SK-N-MC (cell line): ENCODE data around the gene COQ5.
A peak's percentile ranks its signal among the peaks of the same experiment; 100 is the strongest.

Experiments
- DNase-seq: peaks from one replicate; pipeline ENCODE4 v3.0.0-alpha.2; 2011; ENCODE audit warnings: low read depth, low spot score
- H3K27ac ChIP-seq: fragments of 200-600 bp; sonication (generic); 2 replicates; pipeline ENCODE4 v1.5.1; 2016; ENCODE audit warnings: mixed run types
- H3K36me3 ChIP-seq: fragments of 200-600 bp; sonication (generic); 2 replicates; pipeline ENCODE4 v1.6.1; 2017; ENCODE audit warnings: antibody characterized with exemption, low read length, mixed read lengths; ENCODE audit not compliant: insufficient read depth
- H3K4me3 ChIP-seq: fragments of 200-600 bp; sonication (generic); 2 replicates; pipeline ENCODE4 v1.5.1; 2016
- H3K9ac ChIP-seq: fragments of 200-600 bp; sonication (generic); 2 replicates; pipeline ENCODE4 v1.8.0; 2017; ENCODE audit warnings: mixed run types, mixed read lengths; ENCODE audit not compliant: insufficient read length
- H3K9me3 ChIP-seq: fragments of 200-600 bp; sonication (generic); 2 replicates; pipeline ENCODE4 v1.6.1; 2017; ENCODE audit warnings: low read depth, mild to moderate bottlenecking, antibody characterized with exemption, low read length, moderate library complexity, mixed read lengths
- EZH2 ChIP-seq: fragments of 200-600 bp; sonication (generic); IDR thresholded peaks from one replicate; pipeline ENCODE4 v1.6.1; 2017; ENCODE audit warnings: antibody characterized with exemption
- FOXP2 ChIP-seq: optimal IDR thresholded peaks from 2 replicates; pipeline ENCODE3; 2011; ENCODE audit warnings: mild to moderate bottlenecking, moderate library complexity; ENCODE audit not compliant: insufficient read depth; ENCODE audit errors: extremely low read length, control extremely low read depth
- POLR2AphosphoS5 ChIP-seq: IDR thresholded peaks from 2 replicates; pipeline ENCODE4 v1.6.1; 2012; ENCODE audit warnings: mild to moderate bottlenecking, low read depth, low read length, borderline replicate concordance

COQ5 gene

DNA sequence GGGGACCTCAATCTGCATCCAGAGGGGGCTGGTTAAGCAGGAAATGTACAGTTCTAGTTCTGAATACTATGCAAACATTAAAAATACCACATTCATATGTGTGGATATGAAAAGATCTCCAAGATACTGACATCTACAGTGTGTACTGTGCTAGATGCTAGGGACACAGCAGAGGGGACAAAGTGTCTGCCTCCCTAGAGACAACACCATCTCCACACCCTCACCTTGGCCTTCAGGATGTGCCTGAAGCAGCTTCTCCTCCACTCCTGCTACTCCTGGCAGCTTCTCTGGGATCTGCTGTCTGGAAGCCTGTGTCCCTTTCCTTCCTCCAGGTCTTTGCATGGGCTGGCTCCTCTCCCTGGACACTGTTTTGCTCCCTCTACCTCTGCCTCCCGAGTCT is 48.7 kb downstream of the COQ5 start:
- Histone ChIP-seq H3K27ac (no peak overlapping the region), H3K9ac (no peak overlapping the region)
- no peak for DNase-seq

DNA sequence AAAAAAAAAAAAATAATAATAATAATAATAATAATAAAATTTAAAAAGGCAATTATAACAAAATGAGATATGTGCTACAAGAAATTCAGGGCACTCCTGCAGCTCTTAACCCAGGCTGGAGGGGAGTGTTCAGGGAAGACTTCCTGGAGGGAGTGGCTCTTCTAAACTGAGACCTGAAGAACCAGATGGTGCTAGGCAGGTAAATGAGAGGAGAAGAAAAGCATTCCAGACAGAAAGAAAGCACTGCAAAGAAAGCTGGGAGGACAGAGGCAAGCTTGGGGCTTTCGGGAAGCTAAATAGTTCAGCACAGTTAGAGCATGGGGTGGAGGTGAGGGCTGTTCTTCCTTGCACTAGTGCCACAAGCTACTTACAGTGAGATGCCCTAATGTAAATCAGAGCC is 49.5 kb downstream of the COQ5 start:
- no peak for DNase-seq
- TF ChIP-seq POLR2AphosphoS5 (no peak), EZH2 (no peak), FOXP2 (no peak)
- Histone ChIP-seq H3K36me3 (no peaks in the 10 kb centered on the region), H3K9me3 (no peaks in the 10 kb centered on the region), H3K4me3 (no peak overlapping the region), H3K27ac (no peak overlapping the region), H3K9ac (no peak overlapping the region)

More for the DNA sequence above, 48.7 kb downstream of the COQ5 start:
- TF ChIP-seq EZH2 (no peak), POLR2AphosphoS5 (no peak), FOXP2 (no peak)
- Histone ChIP-seq H3K36me3 (no peaks in the 10 kb centered on the region), H3K4me3 (no peak overlapping the region), H3K9me3 (no peaks in the 10 kb centered on the region)

DNA sequence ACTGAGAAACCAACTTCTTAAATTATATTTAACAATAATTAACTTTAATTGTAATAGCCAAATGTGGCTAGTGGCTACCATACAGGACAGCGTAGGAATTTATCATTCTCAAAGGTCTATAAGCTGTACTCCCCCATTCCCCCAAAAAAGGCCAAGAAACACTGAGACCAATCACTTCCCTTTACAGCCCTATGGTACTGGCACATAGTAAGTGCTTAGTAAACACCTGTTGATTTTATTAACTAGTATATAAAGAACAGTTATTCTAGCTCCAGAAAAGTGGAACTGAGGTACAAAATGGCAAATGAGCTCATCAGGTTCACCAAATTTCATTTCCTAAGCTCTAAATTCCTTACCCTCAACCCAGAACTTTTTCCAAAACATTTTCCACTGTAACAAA is 53.3 kb downstream of the COQ5 start:
- H3K36me3 ChIP-seq, result no peaks in the 10 kb centered on the region
- no peaks in the 10 kb centered on the region for H3K9me3 ChIP-seq
- no peak overlapping the region for H3K4me3 ChIP-seq
- no peak for DNase-seq
- H3K27ac ChIP-seq, result 0 out of 2 replicates have a peak overlapping the region, but pooled peaks have one; percentile 45
- H3K9ac ChIP-seq, result no peak overlapping the region
- TF ChIP-seq POLR2AphosphoS5 (no peak), FOXP2 (no peak)

DNA sequence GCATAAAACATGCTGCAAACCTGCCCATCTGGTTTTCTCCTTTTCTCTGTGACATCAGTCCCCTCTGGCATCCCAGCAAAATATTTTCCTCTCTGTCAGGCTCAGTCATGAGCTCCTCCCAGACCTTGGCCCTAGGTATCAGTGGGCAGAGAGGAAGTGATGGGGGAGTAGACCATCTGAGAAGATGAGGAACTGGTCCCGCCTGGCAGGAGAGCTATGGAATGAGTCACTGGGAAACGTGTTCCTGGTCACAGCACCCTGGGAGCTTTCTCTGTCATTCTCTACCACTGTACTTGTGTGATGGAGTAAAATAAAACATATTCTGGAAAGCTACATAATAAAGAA is 54.4 kb downstream of the COQ5 start:
- no peak for DNase-seq
- Histone ChIP-seq H3K36me3 (no peaks in the 10 kb centered on the region), H3K27ac (no peak overlapping the region), H3K9ac (no peak overlapping the region), H3K4me3 (no peak overlapping the region), H3K9me3 (no peaks in the 10 kb centered on the region)
- TF ChIP-seq FOXP2 (no peak), EZH2 (no peak), POLR2AphosphoS5 (no peak)

DNA sequence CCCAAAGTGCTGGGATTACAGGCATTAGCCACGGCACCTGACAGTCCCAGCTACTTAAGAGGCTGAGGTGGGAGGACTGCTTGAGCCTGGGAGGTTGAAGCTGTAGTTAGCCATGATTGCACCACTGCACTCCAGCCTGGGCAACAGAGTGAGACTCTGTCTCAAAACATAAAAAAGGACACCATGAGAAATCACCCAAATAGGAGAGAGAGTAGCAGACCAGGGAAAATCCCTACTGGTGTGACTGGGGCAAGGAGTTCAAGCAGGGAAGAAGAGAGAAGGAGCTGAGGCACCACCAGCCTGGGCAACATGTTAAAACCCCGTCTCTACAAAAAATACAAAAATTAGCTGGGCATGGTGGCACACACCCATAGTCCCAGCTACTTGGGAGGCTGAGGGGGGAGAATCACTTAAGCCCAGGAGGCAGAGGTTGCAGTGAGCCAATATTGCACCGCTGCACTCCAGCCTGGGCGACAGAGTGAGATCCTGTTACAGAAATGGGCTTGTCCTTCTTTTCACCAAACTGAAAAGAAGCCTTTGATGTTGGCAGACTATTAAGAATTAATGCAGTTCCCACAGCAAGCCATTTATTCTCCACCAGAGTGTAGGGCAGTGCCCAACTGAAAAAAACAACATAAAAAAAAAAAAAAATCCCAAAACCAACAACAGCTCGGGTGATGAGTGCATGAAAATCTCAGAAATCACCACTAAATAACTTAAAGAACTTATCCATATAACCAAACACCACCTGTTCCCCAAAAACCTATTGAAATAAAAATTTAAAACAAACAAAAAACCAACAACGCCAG is 54.9 kb downstream of the COQ5 start:
- Histone ChIP-seq H3K4me3 (no peak overlapping the region), H3K9ac (no peak overlapping the region), H3K9me3 (no peaks in the 10 kb centered on the region), H3K36me3 (no peaks in the 10 kb centered on the region), H3K27ac (no peak overlapping the region)
- TF ChIP-seq POLR2AphosphoS5 (no peak), EZH2 (no peak), FOXP2 (no peak)
- no peak for DNase-seq

DNA sequence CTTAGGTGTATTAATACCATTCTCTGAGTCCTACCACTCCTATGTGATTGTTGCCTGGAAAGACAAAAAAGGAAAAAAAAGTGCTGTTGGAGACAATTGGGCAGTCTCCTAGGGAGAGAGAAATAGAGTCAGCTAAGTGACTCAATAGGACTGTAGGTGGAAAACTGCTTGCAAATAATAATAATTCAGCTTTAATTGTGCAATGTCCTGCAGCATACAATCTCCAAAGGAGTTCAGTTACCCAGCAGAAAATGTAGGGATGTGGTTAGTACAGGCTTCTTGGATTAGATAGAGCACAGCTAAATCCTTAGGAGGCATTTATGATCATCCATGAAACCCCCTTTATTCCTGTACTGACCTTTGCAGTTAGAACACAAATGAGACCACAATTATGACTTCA is 56.4 kb downstream of the COQ5 start:
- DNase-seq, result no peak
- Histone ChIP-seq H3K9ac (peak overlapping the region; percentile 28), H3K36me3 (peaks cover 4% of the 10 kb centered on the region; the same call in 1 of the 2 replicates), H3K4me3 (no peak overlapping the region), H3K9me3 (no peaks in the 10 kb centered on the region), H3K27ac (no peak overlapping the region)
- TF ChIP-seq EZH2 (no peak), POLR2AphosphoS5 (no peak), FOXP2 (no peak)

DNA sequence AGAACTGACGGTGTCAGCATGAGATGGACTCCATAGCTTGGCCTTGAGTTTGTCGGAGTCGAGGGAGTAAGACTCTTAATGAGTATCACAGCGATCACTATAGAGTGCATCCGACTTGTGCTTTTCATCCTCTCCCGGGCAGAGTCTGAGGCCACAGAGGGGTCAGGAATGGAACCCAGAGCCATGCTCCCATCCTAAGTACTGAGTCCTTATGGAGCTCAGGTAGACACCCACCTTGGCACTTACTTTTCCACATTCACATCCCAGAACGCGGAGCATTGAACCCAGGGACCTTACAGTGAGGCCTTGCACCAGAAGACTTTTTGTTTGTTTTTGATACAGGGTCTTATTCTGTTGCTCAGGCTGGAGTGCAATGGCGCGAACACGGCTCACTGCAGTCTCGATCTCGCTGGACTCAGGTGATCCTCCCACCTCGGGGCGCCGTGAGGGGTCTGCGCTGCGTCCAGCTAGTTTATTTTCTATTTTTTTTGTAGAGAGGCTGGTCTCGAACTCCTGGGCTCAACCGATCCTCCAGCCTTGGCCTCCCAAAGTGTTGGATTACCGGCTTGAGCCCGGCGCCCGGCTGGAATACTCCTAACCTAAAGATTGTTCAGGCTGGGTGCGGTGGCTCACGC is 58.7 kb downstream of the COQ5 start:
- H3K4me3 ChIP-seq, result peak overlapping the region; percentile 96
- peaks cover 27% of the 10 kb centered on the region for H3K36me3 ChIP-seq
- no peak for TF ChIP-seq FOXP2
- no peak for TF ChIP-seq EZH2
- no peak for TF ChIP-seq POLR2AphosphoS5
- H3K27ac ChIP-seq, result no peak overlapping the region
- DNase-seq, result no peak
- H3K9me3 ChIP-seq, result no peaks in the 10 kb centered on the region
- H3K9ac ChIP-seq, result peak overlapping the region; percentile 96

DNA sequence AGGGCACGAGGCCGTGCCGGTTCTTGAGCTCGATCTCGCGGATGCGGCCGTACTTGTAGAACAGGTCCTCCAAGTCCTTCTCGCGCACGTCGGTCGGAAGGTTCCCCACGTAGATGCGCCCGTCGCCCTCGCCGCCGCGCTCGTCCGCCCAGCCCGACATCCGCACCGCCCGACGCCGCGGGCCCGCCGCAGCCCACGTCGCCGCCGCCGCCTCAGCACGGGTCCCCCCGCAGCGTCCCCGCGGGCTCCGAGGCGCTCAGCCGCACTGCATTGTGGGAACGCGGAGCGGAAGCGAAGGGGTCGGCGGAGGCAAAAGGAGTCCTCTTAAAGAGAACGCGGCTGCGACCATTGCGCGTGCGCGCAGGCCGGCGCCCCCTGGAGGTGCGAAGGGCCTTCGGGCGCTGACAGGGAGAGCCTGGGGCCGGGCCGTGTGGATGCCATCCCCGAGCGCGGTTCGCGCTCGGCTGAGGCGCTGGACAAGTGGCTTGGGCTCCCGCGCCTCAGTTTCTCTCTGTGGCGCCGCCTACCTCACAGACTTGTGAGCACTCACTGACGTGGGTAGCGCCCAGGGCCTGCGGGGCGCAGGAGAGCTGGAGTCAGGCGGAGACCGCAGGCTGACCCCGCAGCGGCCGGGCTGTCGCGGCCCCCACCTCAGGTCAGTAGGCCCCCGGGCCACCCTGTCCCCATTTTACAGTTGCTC is 59.4 kb downstream of the COQ5 start, which contains the start of gene SRSF9:
Gene SRSF9 (minus strand): TSS at position 299 of the 700 bp plus-strand sequence. CDS start 139 bp downstream, at position 160.
- H3K9me3 ChIP-seq, result no peaks in the 10 kb centered on the region
- H3K4me3 ChIP-seq, result peak within 1 kb of the TSS; percentile 96
- TF ChIP-seq POLR2AphosphoS5 (peak; percentile 84), EZH2 (no peak)
- H3K9ac ChIP-seq, result peak within 1 kb of the TSS; percentile 96
- peak within 1 kb of the TSS; percentile 91 for H3K27ac ChIP-seq
- DNase-seq, result peak; percentile 76
- H3K36me3 ChIP-seq, result peaks cover 33% of the 10 kb centered on the region
